T-cell (primary cell): ENCODE data around the gene TFF2. TPM values are rescaled to one million over a fixed set of nuclear protein-coding genes. Genes with fewer than 3 reads are reported as not detected.

Experiments used
- ATAC-seq, 4 experiments: fragments of 200-7000 bp in 3 of 4; fragments of 150-1000 bp in 1 of 4; cut with Tn5 transposase; replicated peaks in 1 of 4; 1 replicate in 3 of 4; 2 replicates in 1 of 4; pipeline ENCODE4 v1.10.0; 2021; ENCODE audit warnings: moderate library complexity in 3 of 4, mild to moderate bottlenecking in 2 of 4, moderate number of reproducible peaks in 1 of 4
- CTCF ChIA-PET, 2 donors: fragments of 300-600 bp; sonication (Branson Sonifier 250); formaldehyde crosslinking; loops; one replicate each; lab custom pipeline; 2022; ENCODE audit warnings: antibody characterized with exemption in 2 of 2; lab: Charles Lee
- POLR2A ChIA-PET, 2 donors: fragments of 300-600 bp; sonication (Branson Sonifier 250); formaldehyde crosslinking; loops; one replicate each; lab custom pipeline; 2022; ENCODE audit warnings: antibody characterized with exemption in 2 of 2; lab: Charles Lee
- DNase-seq, 35 experiments: peaks; one replicate each; pipeline versions ENCODE4 v3.0.0 to v3.0.0-alpha.2; 2013 to 2023
- H3K27ac ChIP-seq: one replicate; pipeline ENCODE4 v1.5.1; 2013; ENCODE audit warnings: low read length
- H3K27me3 ChIP-seq, 2 experiments: replicated peaks in 1 of 2; 1 replicate in 1 of 2; 2 replicates in 1 of 2; pipeline versions ENCODE4 v1.6.1 to v1.7.0; 2013; ENCODE audit warnings: low read length in 1 of 2, mixed read lengths in 1 of 2; ENCODE audit not compliant: control insufficient read depth in 2 of 2, insufficient read depth in 2 of 2; ENCODE audit errors: extremely low read depth in 1 of 2
- H3K36me3 ChIP-seq, 2 donors: 1 replicate in 1 of 2; 2 replicates in 1 of 2; pipeline versions ENCODE4 v1.6.1 to v1.7.0; 2013; ENCODE audit warnings: low read length in 1 of 2; ENCODE audit not compliant: control insufficient read depth in 2 of 2, insufficient read depth in 1 of 2; ENCODE audit errors: extremely low read depth in 1 of 2
- H3K4me1 ChIP-seq, 2 experiments: 1 replicate in 1 of 2; 2 replicates in 1 of 2; pipeline versions ENCODE4 v1.6.1 to v1.7.0; 2013; ENCODE audit warnings: low read length in 2 of 2, mixed read lengths in 1 of 2; ENCODE audit not compliant: insufficient read depth in 2 of 2, control insufficient read depth in 1 of 2; ENCODE audit errors: extremely low read depth in 1 of 2
- H3K4me3 ChIP-seq, 2 donors: 1 replicate in 1 of 2; 2 replicates in 1 of 2; pipeline versions ENCODE4 v1.5.1 to v1.7.0; 2013; ENCODE audit warnings: mild to moderate bottlenecking in 2 of 2, low read length in 1 of 2, moderate library complexity in 1 of 2; ENCODE audit not compliant: control insufficient read depth in 1 of 2; ENCODE audit errors: extremely low read depth in 1 of 2
- H3K9me3 ChIP-seq: 2 replicates; pipeline ENCODE4 v1.7.0; 2013
- H3K27ac Mint-ChIP-seq, 2 donors: one replicate each; pipeline ENCODE4 v1.8.0; 2020 to 2021; ENCODE audit warnings: mild to moderate bottlenecking in 2 of 2, mixed read lengths in 2 of 2
- H3K27me3 Mint-ChIP-seq, 2 donors: one replicate each; pipeline ENCODE4 v1.8.0; 2021 to 2022; ENCODE audit warnings: mixed read lengths in 2 of 2
- H3K36me3 Mint-ChIP-seq: one replicate; pipeline ENCODE4 v1.8.0; 2021; ENCODE audit warnings: mixed read lengths
- H3K4me1 Mint-ChIP-seq, 3 donors: one replicate each; pipeline ENCODE4 v1.8.0; 2020 to 2022; ENCODE audit warnings: mixed read lengths in 3 of 3, mild to moderate bottlenecking in 1 of 3
- H3K4me3 Mint-ChIP-seq, 3 donors: one replicate each; pipeline ENCODE4 v1.8.0; 2020 to 2022; ENCODE audit warnings: mild to moderate bottlenecking in 3 of 3, mixed read lengths in 3 of 3, moderate library complexity in 3 of 3
- H3K9me3 Mint-ChIP-seq, 3 donors: one replicate each; pipeline ENCODE4 v1.8.0; 2020 to 2022; ENCODE audit warnings: mixed read lengths in 3 of 3
- WGBS: methylation state at CpG from one replicate; pipeline ENCODE4 v1.1.5; 2013; ENCODE audit warnings: missing lambda C conversion rate; ENCODE audit not compliant: insufficient coverage; 5-methylcytosine and 5-hydroxymethylcytosine counted together
- total RNA-seq, 35 experiments: library from RNA in 6 of 35; stranded (reverse) in 6 of 35; fragments of 120-200 nt in 1 of 35; gene quantifications; one replicate each; pipeline versions ENCODE4 v1.2.1 to v1.2.4 and lab custom pipeline; 2013 to 2026

The TFF2 gene
- total RNA-seq, 5 donors from 2014 or later (not counting 1 experiment from before 2014, with no cell fraction given), result 0.38 TPM; not detected in 4

GRCh38 chr21:42360317-42360716, 9.5 kb upstream of the TFF2 start:
- 20% methylated on average over 1 of the region's 2 CpGs for WGBS
- Mint-ChIP-seq H3K4me3 (no peak overlapping the region), H3K36me3 (peaks cover 2% of the 10 kb centered on the region), H3K9me3 (peaks cover 0 to 11% (median 8%) of the 10 kb centered on the region in 3 donors), H3K27ac (no peak overlapping the region), H3K27me3 (peaks cover 0 to 2% of the 10 kb centered on the region in 2 donors), H3K4me1 (peaks cover 3 to 15% (median 4%) of the 10 kb centered on the region in 3 donors)
- Histone ChIP-seq H3K36me3 (no peaks in the 10 kb centered on the region), H3K4me1 (peaks cover 0 to 5% of the 10 kb centered on the region in 2 experiments), H3K9me3 (no peaks in the 10 kb centered on the region), H3K27ac (no peak overlapping the region), H3K4me3 (no peak overlapping the region), H3K27me3 (peaks cover 0 to 15% of the 10 kb centered on the region in 2 experiments)
- ATAC-seq (no peak), DNase-seq (peak in 1 of 35 experiments; percentile 24)
- POLR2A ChIA-PET, result interaction anchor here (0.5 to 0.6 kb wide), 2 partner anchors 25 to 650 kb away, joined by 3 to 5 read pairs; no protein-coding TSS in a partner anchor
- CTCF ChIA-PET, result no interaction called here

- H3K4me3 Mint-ChIP-seq, result no peak overlapping the region
- Histone ChIP-seq H3K9me3 (no peaks in the 10 kb centered on the region), H3K27me3 (peaks cover 0 to 8% of the 10 kb centered on the region in 2 experiments), H3K4me3 (no peak overlapping the region), H3K36me3 (no peaks in the 10 kb centered on the region), H3K27ac (no peak overlapping the region), H3K4me1 (peaks cover 0 to 5% of the 10 kb centered on the region in 2 experiments)
- H3K27me3 Mint-ChIP-seq, result peaks cover 0 to 2% of the 10 kb centered on the region in 2 donors
- POLR2A ChIA-PET, result interaction anchor here in 1 of 2 donors (0.8 kb wide), 1 partner anchor 158 kb away, joined by 4 read pairs; no protein-coding TSS in a partner anchor
- H3K4me1 Mint-ChIP-seq, result peaks cover 3 to 10% (median 4%) of the 10 kb centered on the region in 3 donors
- CTCF ChIA-PET, result no interaction called here
- DNase-seq (no peak), ATAC-seq (no peak)
- peaks cover 5% of the 10 kb centered on the region for H3K36me3 Mint-ChIP-seq
- WGBS, result 88% methylated on average over 11 of the region's 13 CpGs
- H3K27ac Mint-ChIP-seq, result no peak overlapping the region
- H3K9me3 Mint-ChIP-seq, result peaks cover 4 to 20% (median 14%) of the 10 kb centered on the region in 3 donors
These were observed 8.1 kb upstream of the TFF2 start for GRCh38 chr21:42358937-42359336.

DNA sequence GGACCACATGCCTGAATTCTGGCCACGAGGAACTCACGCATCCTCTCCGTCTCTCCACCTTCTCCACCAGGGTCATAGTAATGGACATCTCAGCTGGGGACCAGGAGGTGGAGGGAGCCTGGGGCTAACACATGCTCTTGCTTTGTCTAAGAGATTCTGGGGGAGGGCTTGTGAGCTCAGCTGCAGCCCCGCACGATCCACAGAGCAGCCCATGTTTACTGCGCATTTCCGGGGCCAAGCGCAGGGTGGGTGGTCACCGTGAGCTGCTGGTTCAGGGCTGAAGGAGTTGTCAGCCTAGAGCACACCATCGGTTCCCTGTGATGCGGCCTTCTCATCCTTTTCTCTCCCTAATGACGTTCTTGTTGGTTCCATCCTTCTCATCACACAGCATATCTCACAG, 7.5 kb upstream of the TFF2 start:
- WGBS, result 89% methylated on average over 6 of the region's 12 CpGs
- Mint-ChIP-seq H3K4me1 (peaks cover 3% of the 10 kb centered on the region in 3 donors), H3K9me3 (peaks cover 4 to 20% (median 14%) of the 10 kb centered on the region in 3 donors)

GRCh38 chr21:42357307-42357706, 6.5 kb upstream of the TFF2 start:
- ATAC-seq (no peak), DNase-seq (no peak)
- Histone ChIP-seq H3K27me3 (peaks cover 0 to 13% of the 10 kb centered on the region in 2 experiments), H3K36me3 (no peaks in the 10 kb centered on the region), H3K9me3 (no peaks in the 10 kb centered on the region), H3K4me1 (no peaks in the 10 kb centered on the region), H3K27ac (no peak overlapping the region), H3K4me3 (no peak overlapping the region)
- no CpG with 5 or more reads among the region's 3 CpGs for WGBS
- H3K27ac Mint-ChIP-seq, result no peak overlapping the region
- H3K27me3 Mint-ChIP-seq, result peaks cover 0 to 6% of the 10 kb centered on the region in 2 donors
- H3K9me3 Mint-ChIP-seq, result peaks cover 4 to 20% (median 14%) of the 10 kb centered on the region in 3 donors
- ChIA-PET CTCF (no interaction called here), POLR2A (no interaction called here)
- no peak overlapping the region for H3K4me3 Mint-ChIP-seq
- H3K36me3 Mint-ChIP-seq, result peaks cover 5% of the 10 kb centered on the region
- H3K4me1 Mint-ChIP-seq, result no peaks in the 10 kb centered on the region

More for the DNA sequence above, 7.5 kb upstream of the TFF2 start:
- Mint-ChIP-seq H3K4me3 (no peak overlapping the region), H3K36me3 (peaks cover 5% of the 10 kb centered on the region), H3K27me3 (peaks cover 0 to 6% of the 10 kb centered on the region in 2 donors), H3K27ac (no peak overlapping the region)
- DNase-seq (no peak), ATAC-seq (no peak)
- Histone ChIP-seq H3K9me3 (no peaks in the 10 kb centered on the region), H3K4me3 (no peak overlapping the region), H3K4me1 (peaks cover 0 to 4% of the 10 kb centered on the region in 2 experiments), H3K27ac (no peak overlapping the region), H3K36me3 (no peaks in the 10 kb centered on the region), H3K27me3 (peaks cover 0 to 8% of the 10 kb centered on the region in 2 experiments)
- ChIA-PET POLR2A (no interaction called here), CTCF (no interaction called here)

GRCh38 chr21:42356650-42357049, 5.9 kb upstream of the TFF2 start:
- H3K4me3 ChIP-seq, result no peak overlapping the region
- no peaks in the 10 kb centered on the region for H3K4me1 ChIP-seq
- peaks cover 5% of the 10 kb centered on the region for H3K36me3 Mint-ChIP-seq
- H3K4me1 Mint-ChIP-seq, result no peaks in the 10 kb centered on the region
- 61% methylated on average over 4 of the region's 6 CpGs for WGBS
- H3K27me3 ChIP-seq, result peaks cover 0 to 16% of the 10 kb centered on the region in 2 experiments
- no peak overlapping the region for H3K4me3 Mint-ChIP-seq
- no peaks in the 10 kb centered on the region for H3K36me3 ChIP-seq
- ATAC-seq (no peak), DNase-seq (no peak)
- no peak overlapping the region for H3K27ac Mint-ChIP-seq
- H3K9me3 Mint-ChIP-seq, result peaks cover 4 to 20% (median 14%) of the 10 kb centered on the region in 3 donors
- H3K27me3 Mint-ChIP-seq, result peaks cover 0 to 4% of the 10 kb centered on the region in 2 donors
- H3K9me3 ChIP-seq, result no peaks in the 10 kb centered on the region
- POLR2A ChIA-PET, result no interaction called here
- CTCF ChIA-PET, result no interaction called here
- no peak overlapping the region for H3K27ac ChIP-seq

GRCh38 chr21:42356046-42356445, 5.3 kb upstream of the TFF2 start:
- Histone ChIP-seq H3K4me3 (no peak overlapping the region), H3K4me1 (no peaks in the 10 kb centered on the region), H3K36me3 (no peaks in the 10 kb centered on the region), H3K27ac (no peak overlapping the region), H3K27me3 (peaks cover 0 to 16% of the 10 kb centered on the region in 2 experiments), H3K9me3 (no peaks in the 10 kb centered on the region)
- Mint-ChIP-seq H3K4me1 (no peaks in the 10 kb centered on the region), H3K9me3 (peaks cover 4 to 20% (median 14%) of the 10 kb centered on the region in 3 donors), H3K27ac (no peak overlapping the region), H3K27me3 (peaks cover 0 to 4% of the 10 kb centered on the region in 2 donors), H3K4me3 (no peak overlapping the region), H3K36me3 (peaks cover 5% of the 10 kb centered on the region)
- ATAC-seq, result no peak
- DNase-seq, result no peak
- ChIA-PET CTCF (no interaction called here), POLR2A (no interaction called here)
- 88% methylated on average over 1 of the region's 2 CpGs for WGBS
